A673 (cell line): ENCODE measurements around the gene UBE2L3. TPM values are rescaled to one million over a fixed set of nuclear protein-coding genes. Genes with fewer than 3 reads are reported as not detected.
A peak's percentile ranks its signal among the peaks of the same experiment; 100 is the strongest.

Source experiments
- BruUV-seq: library from RNA; stranded (reverse); fragments of 400-500 nt; replicated peaks from 2 replicates; lab custom pipeline; 2021; lab: Mats Ljungman, UMichigan
- CTCF ChIA-PET: fragments of 300-600 bp; sonication (Branson Sonifier 250); formaldehyde crosslinking; loops from one replicate; lab custom pipeline; 2022; ENCODE audit warnings: antibody characterized with exemption; lab: Charles Lee
- POLR2A ChIA-PET: fragments of 300-600 bp; sonication (Branson Sonifier 250); formaldehyde crosslinking; loops from one replicate; lab custom pipeline; 2022; ENCODE audit warnings: antibody characterized with exemption; ENCODE audit not compliant: low non-redundant PET; lab: Charles Lee
- DNase-seq: peaks from one replicate; pipeline ENCODE4 v3.0.0-alpha.2; 2015; ENCODE audit warnings: low spot score
- H3K27ac ChIP-seq: fragments of 200-600 bp; sonication (generic); 2 replicates; pipeline ENCODE4 v1.5.1; 2016; ENCODE audit warnings: mixed run types, low read depth, mild to moderate bottlenecking, mixed read lengths, antibody characterized with exemption, low read length; ENCODE audit not compliant: poor library complexity, severe bottlenecking
- H3K27me3 ChIP-seq: fragments of 200-600 bp; sonication (generic); replicated peaks from 2 replicates; pipeline ENCODE4 v1.6.1; 2017; ENCODE audit warnings: mixed run types, low read depth, mild to moderate bottlenecking, mixed read lengths, antibody characterized with exemption, low read length; ENCODE audit not compliant: insufficient read depth, poor library complexity
- H3K36me3 ChIP-seq: fragments of 200-600 bp; sonication (generic); 2 replicates; pipeline ENCODE4 v1.6.1; 2016; ENCODE audit warnings: mixed run types, mild to moderate bottlenecking, mixed read lengths, antibody characterized with exemption, low read length; ENCODE audit not compliant: insufficient read depth, poor library complexity, severe bottlenecking
- H3K4me1 ChIP-seq: fragments of 200-600 bp; sonication (generic); 2 replicates; pipeline ENCODE4 v1.6.1; 2017; ENCODE audit warnings: mixed run types, mild to moderate bottlenecking, mixed read lengths, antibody characterized with exemption, low read length; ENCODE audit not compliant: insufficient read depth, poor library complexity, severe bottlenecking
- H3K4me3 ChIP-seq: fragments of 200-600 bp; sonication (generic); 2 replicates; pipeline ENCODE4 v1.5.1; 2016; ENCODE audit warnings: low read depth, mixed run types, mild to moderate bottlenecking, mixed read lengths, low read length; ENCODE audit not compliant: poor library complexity, severe bottlenecking
- H3K9me3 ChIP-seq: fragments of 200-600 bp; sonication (generic); 2 replicates; pipeline ENCODE4 v1.6.1; 2016; ENCODE audit warnings: mixed run types, low read depth, mild to moderate bottlenecking, mixed read lengths, antibody characterized with exemption, low read length; ENCODE audit not compliant: poor library complexity, severe bottlenecking
- CTCF ChIP-seq: fragments of 300-800, 200-600 bp; sonication (generic); conservative IDR thresholded peaks from 2 replicates; pipeline ENCODE4 v1.5.1; 2017; ENCODE audit warnings: low read depth, mild to moderate bottlenecking, antibody characterized with exemption, low read length, moderate library complexity, mixed read lengths
- EZH2 ChIP-seq: fragments of 200-600 bp; sonication (generic); IDR thresholded peaks from 2 replicates; pipeline ENCODE4 v1.6.1; 2017; ENCODE audit warnings: borderline replicate concordance, low read depth, mild to moderate bottlenecking, mixed read lengths, antibody characterized with exemption, low read length; ENCODE audit not compliant: poor library complexity, severe bottlenecking
- intact Hi-C: fragments of 100-400 bp; cut with micrococcal nuclease; formaldehyde crosslinking; loops from one replicate; pipeline ENCODE4 v1.10.0; 2022; ENCODE audit not compliant: unreplicated experiment
- total RNA-seq: library from RNA; stranded (reverse); gene quantifications from 2 replicates; pipeline ENCODE4 v1.2.3, GENCODE V29; 2021

The UBE2L3 gene
- total RNA-seq, 1 experiment from 2014 or later, result 118 TPM

DNA sequence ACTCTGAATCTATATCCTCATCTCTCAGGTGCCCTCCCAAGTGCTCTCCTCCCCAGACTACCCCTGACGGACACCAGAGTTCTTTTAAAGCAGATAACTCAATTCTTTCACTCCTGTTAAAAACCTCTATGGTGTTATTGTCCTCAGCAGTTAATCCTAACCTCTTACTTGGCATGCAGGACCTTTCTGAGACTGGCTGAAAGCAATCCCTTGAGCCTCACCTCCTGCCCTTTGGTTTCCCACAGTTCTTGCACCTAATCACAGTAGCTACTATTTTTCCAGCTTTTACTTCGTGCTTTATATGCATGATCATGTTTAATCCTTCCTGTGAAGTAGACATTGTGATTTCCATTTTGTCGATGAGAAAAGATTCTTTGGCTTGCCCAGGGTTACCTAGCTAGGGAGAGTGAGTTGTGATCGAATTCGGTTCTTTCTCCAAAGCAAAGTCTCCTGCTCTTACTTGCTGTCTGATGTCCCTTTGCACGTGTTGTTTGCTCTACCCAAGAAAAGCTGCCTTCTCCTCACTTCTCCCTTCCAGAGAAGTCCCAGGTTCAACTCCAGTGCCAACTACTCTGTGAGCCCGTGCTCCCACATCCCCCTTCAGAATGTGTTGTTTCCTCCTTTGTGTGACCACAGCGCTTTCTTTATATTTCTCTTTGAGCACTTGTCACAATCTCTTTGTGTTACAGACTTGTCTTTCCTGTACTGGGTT is 2.1 kb downstream of the UBE2L3 start:
- TF ChIP-seq CTCF (no peak), EZH2 (no peak)
- BruUV-seq, result TSS peak; percentile 31
- no peaks in the 10 kb centered on the region for H3K9me3 ChIP-seq
- H3K36me3 ChIP-seq, result no peaks in the 10 kb centered on the region
- H3K4me1 ChIP-seq, result peaks cover 19% of the 10 kb centered on the region
- CTCF ChIA-PET, result interaction anchor here (0.7 kb wide), 1 partner anchor 1019 kb away, joined by 6 read pairs; no protein-coding TSS in a partner anchor
- intact Hi-C loops, result no loop called here
- no peaks in the 10 kb centered on the region for H3K27me3 ChIP-seq
- no peak for DNase-seq
- H3K27ac ChIP-seq, result peak overlapping the region; percentile 99
- POLR2A ChIA-PET, result no interaction called here
- peak overlapping the region; percentile 97 for H3K4me3 ChIP-seq

- H3K27ac ChIP-seq, result peak overlapping the region; percentile 99
- no peaks in the 10 kb centered on the region for H3K27me3 ChIP-seq
- DNase-seq, result no peak
- TF ChIP-seq EZH2, result no peak
- no peak for TF ChIP-seq CTCF
- CTCF ChIA-PET, result no interaction called here
- POLR2A ChIA-PET, result no interaction called here
- BruUV-seq, result no TSS peak
- H3K36me3 ChIP-seq, result no peaks in the 10 kb centered on the region
- intact Hi-C loops, result no loop called here
- no peaks in the 10 kb centered on the region for H3K9me3 ChIP-seq
- H3K4me1 ChIP-seq, result peaks cover 19% of the 10 kb centered on the region
- H3K4me3 ChIP-seq, result no peak overlapping the region
Measured at GRCh38 chr22:21570398-21570797, 2.9 kb downstream of the UBE2L3 start.

DNA sequence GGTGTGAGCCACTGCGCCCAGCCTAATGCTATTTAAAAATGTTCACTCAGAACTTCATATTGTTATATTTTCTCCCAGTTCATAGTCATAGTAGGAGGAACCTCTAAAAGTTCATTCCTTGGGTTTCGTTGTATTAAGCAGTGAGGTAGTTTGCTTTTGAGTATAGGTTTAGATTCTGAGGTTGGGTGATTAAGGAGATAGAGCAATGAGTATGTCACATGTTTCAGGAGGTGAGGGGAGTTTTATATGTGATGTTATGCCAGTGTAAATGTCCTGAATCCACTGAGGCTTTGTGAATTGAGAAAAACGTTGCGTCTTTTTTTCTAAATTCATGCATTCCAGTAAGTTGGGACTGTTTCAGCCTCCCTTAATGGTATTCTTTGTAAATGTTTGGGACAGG is 4.2 kb downstream of the UBE2L3 start:
- intact Hi-C loops, result no loop called here
- no TSS peak for BruUV-seq
- DNase-seq, result no peak
- POLR2A ChIA-PET, result no interaction called here
- Histone ChIP-seq H3K36me3 (no peaks in the 10 kb centered on the region), H3K27ac (peak overlapping the region; percentile 18), H3K27me3 (no peaks in the 10 kb centered on the region), H3K9me3 (no peaks in the 10 kb centered on the region), H3K4me1 (peaks cover 19% of the 10 kb centered on the region), H3K4me3 (no peak overlapping the region)
- TF ChIP-seq CTCF, result no peak
- TF ChIP-seq EZH2, result no peak
- CTCF ChIA-PET, result no interaction called here
